Measurements from ENCODE around the gene TEAD2. TPM values are rescaled to one million over a fixed set of nuclear protein-coding genes. Genes with fewer than 3 reads are reported as not detected.

Gene TEAD2
- total and polyA plus RNA-seq, 9 of the 15 experiments (the other 6 are each of a cell fraction or from before 2014, with no cell fraction given), result 1.6 to 27.0 (median 13.9) TPM

GRCh38 chr19:49368711-49369358, 6.6 kb upstream of the TEAD2 start (continued):
- no peak for TF ChIP-seq MGA (IDR thresholded peaks at IDR 0.05)
- TF ChIP-seq SFPQ (IDR thresholded peaks at IDR 0.05; ENCODE audit: low read depth, low read length), result no peak
- TF ChIP-seq ATF7 (IDR thresholded peaks at IDR 0.05), result 0 out of 2 replicates have a peak, but pooled peaks have one; percentile 19
- TF ChIP-seq ZNF263 (CRISPR knock-in tag; IDR thresholded peaks at IDR 0.05; ENCODE audit: borderline replicate concordance), result no peak
- no peak for TF ChIP-seq PRMT5 (CRISPR knock-in tag; IDR thresholded peaks at IDR 0.05)
- TF ChIP-seq RCOR1 (IDR thresholded peaks at IDR 0.05; ENCODE audit: borderline replicate concordance in 1 of 2, low read depth in 2 of 2, low read length in 2 of 2), result no peak
- TF ChIP-seq SRF (CRISPR knock-in tag; IDR thresholded peaks at IDR 0.05), result peak in 1 of 2 experiments; percentile 69; a peak in 1 of 4 replicates
- no peak for TF ChIP-seq RBM39 (optimal IDR thresholded peaks at IDR 0.05; ENCODE audit: low read depth, low read length)
- no peak for TF ChIP-seq TAL1 (IDR thresholded peaks at IDR 0.05)
- no peak for TF ChIP-seq ILF3 (IDR thresholded peaks at IDR 0.05; ENCODE audit: borderline replicate concordance)
- no peak for TF ChIP-seq SP2 (IDR thresholded peaks at IDR 0.05; ENCODE audit: extremely low read depth, low read depth, low read length, poor library complexity, severe bottlenecking)
- TF ChIP-seq ZNF133 (CRISPR knock-in tag; IDR thresholded peaks at IDR 0.05), result no peak
- no peak for TF ChIP-seq ZNF253 (CRISPR knock-in tag; conservative IDR thresholded peaks at IDR 0.05)
- no peak for TF ChIP-seq BACH1 (tag; IDR thresholded peaks at IDR 0.05)
- TF ChIP-seq MTF1 (CRISPR knock-in tag; IDR thresholded peaks at IDR 0.05; ENCODE audit: borderline replicate concordance), result no peak

Data from K562 (cell line).